ENCODE data around the gene DCLK2.

DNA sequence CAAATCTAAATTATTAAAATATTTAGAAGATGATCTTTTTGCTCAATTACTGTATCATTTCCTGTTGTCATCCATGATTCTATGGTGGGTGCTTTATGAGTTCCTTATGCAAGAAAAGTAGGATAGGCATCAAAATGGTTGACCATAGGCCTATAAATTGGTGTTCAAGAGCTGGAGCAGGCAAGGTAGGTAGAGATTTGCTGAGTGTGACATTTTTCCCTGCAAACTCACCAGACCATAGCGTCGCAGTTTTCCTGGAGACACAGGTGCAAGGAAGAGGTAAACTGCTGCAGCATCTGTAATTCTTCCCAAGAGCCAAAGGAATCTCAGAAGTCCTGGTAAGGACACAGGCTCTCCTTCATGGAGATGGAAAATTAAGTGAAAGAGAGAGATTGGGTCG, 33.7 kb upstream of the DCLK2 start:
- no peak for TF ChIP-seq POLR2A (IDR thresholded peaks at IDR 0.05; ENCODE audit: control extremely low read depth in 1 of 2, low read depth in 2 of 2, low read length in 2 of 2)
- no peak for TF ChIP-seq EP300 (IDR thresholded peaks at IDR 0.05; ENCODE audit: borderline replicate concordance in 1 of 2, low read depth in 2 of 2, low read length in 2 of 2)
